Spleen (tissue), 7 donors: ENCODE data around the gene PDZD2.

Source experiments
- CTCF ChIP-seq, 11 experiments: fragments of 200-600 bp in 7 of 11; fragments of 450-650 bp in 4 of 11; sonication (generic) in 4 of 11; IDR thresholded peaks in 8 of 11; conservative IDR thresholded peaks in 3 of 11; 1 replicate in 7 of 11; 2 replicates in 4 of 11; pipeline versions ENCODE4 v1.4.0 to v1.8.0; 2016 to 2021; ENCODE audit warnings: antibody characterized with exemption in 11 of 11, inconsistent platforms in 4 of 11, mild to moderate bottlenecking in 1 of 11
- POLR2A ChIP-seq, 3 donors: fragments of 450-650 bp; IDR thresholded peaks; one replicate each; pipeline ENCODE4 v1.5.1; 2017; ENCODE audit warnings: antibody characterized with exemption in 3 of 3, mild to moderate bottlenecking in 1 of 3
- donor health status: DM: no; HTN: no; CAD: no; lungs with moderate emphysema.
- donor health status: DM: no; HTN: no; CAD: no.
- donor health status: DM: no; HTN: no; CAD: no.

GRCh38 chr5:32095261-32095671 is 456.3 kb downstream of the PDZD2 start:
- TF ChIP-seq CTCF (IDR thresholded peaks at IDR 0.05 in 8 of 11, conservative IDR thresholded peaks at IDR 0.05 in 3 of 11) (no peak), POLR2A (IDR thresholded peaks at IDR 0.05) (no peak)
